Ascending aorta (tissue), 2 donors: ENCODE results near the gene SDS. TPM values are rescaled to one million over a fixed set of nuclear protein-coding genes. Genes with fewer than 3 reads are reported as not detected.

Experiments
- DNase-seq, 2 donors: peaks; one replicate each; pipeline ENCODE4 v3.0.0-alpha.2; 2019; ENCODE audit warnings: low spot score in 2 of 2
- H3K27ac ChIP-seq, 2 donors: fragments of 200-600 bp; sonication (generic); one replicate each; pipeline ENCODE4 v1.5.1; 2016 to 2017; ENCODE audit warnings: mild to moderate bottlenecking in 1 of 2
- H3K27me3 ChIP-seq: fragments of 200-600 bp; sonication (generic); one replicate; pipeline ENCODE4 v1.5.1; 2017
- H3K36me3 ChIP-seq, 2 donors: fragments of 200-600 bp; sonication (generic); one replicate each; pipeline ENCODE4 v1.5.1; 2016
- H3K4me1 ChIP-seq, 2 donors: fragments of 200-600 bp; sonication (generic); one replicate each; pipeline ENCODE4 v1.5.1; 2016 to 2017; ENCODE audit warnings: mild to moderate bottlenecking in 1 of 2
- H3K4me3 ChIP-seq, 2 donors: fragments of 200-600 bp; sonication (generic); one replicate each; pipeline ENCODE4 v1.5.1; 2016 to 2017; ENCODE audit warnings: mild to moderate bottlenecking in 1 of 2
- H3K9me3 ChIP-seq, 2 donors: fragments of 200-600 bp; sonication (generic); one replicate each; pipeline ENCODE4 v1.5.1; 2016
- CTCF ChIP-seq, 3 experiments: fragments of 200-600 bp in 2 of 3; fragments of 450-650 bp in 1 of 3; sonication (generic) in 2 of 3; IDR thresholded peaks; one replicate each; pipeline ENCODE4 v1.5.1; 2016 to 2019; ENCODE audit warnings: antibody characterized with exemption in 3 of 3, mild to moderate bottlenecking in 1 of 3, moderate library complexity in 1 of 3
- intact Hi-C: fragments of 100-400 bp; cut with DNase I; formaldehyde crosslinking; loops from one replicate; pipeline ENCODE4 v1.15.1; 2023
- total RNA-seq: library from RNA; depleted of rRNA; stranded (reverse); fragments of >200 nt; gene quantifications from one replicate; pipeline ENCODE4 v1.1.0, GENCODE V29; 2016

SDS gene
- total RNA-seq, 1 donor from 2014 or later, result 34.5 TPM

DNA sequence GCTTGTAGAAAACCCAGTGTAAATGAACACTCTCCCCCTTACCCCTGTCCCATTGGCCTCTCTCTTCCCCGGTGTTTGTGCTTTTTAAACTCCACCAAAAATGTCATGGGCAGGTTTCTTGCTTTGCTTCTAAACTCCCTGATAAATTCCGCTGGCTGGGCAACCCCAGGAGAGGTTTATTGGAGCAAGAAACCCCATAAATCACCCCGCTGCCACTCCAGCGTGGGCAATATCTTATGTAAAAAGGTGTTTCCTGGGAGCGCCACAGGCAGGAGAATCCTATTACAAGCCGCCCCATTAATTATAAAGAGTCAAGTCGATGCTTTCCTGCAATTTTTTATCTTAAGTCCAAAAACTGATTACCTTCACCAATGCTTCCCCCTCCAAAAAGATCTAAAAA lies 45.2 kb upstream of the SDS start:
- Histone ChIP-seq H3K27ac (no peak overlapping the region), H3K4me1 (no peaks in the 10 kb centered on the region), H3K4me3 (no peak overlapping the region), H3K27me3 (no peaks in the 10 kb centered on the region), H3K36me3 (no peaks in the 10 kb centered on the region), H3K9me3 (no peaks in the 10 kb centered on the region)
- DNase-seq, result no peak
- no peak for TF ChIP-seq CTCF (IDR thresholded peaks at IDR 0.05)
- intact Hi-C loops, result no loop called here

GRCh38 chr12:113445544-113446171 lies 42.0 kb upstream of the SDS start:
- intact Hi-C loops, result no loop called here
- no peaks in the 10 kb centered on the region for H3K4me1 ChIP-seq
- no peaks in the 10 kb centered on the region for H3K36me3 ChIP-seq
- no peaks in the 10 kb centered on the region for H3K9me3 ChIP-seq
- H3K27ac ChIP-seq, result no peak overlapping the region
- no peak for TF ChIP-seq CTCF (IDR thresholded peaks at IDR 0.05)
- H3K27me3 ChIP-seq, result no peaks in the 10 kb centered on the region
- DNase-seq, result no peak
- H3K4me3 ChIP-seq, result no peak overlapping the region

- DNase-seq, result no peak
- H3K27me3 ChIP-seq, result no peaks in the 10 kb centered on the region
- H3K27ac ChIP-seq, result no peak overlapping the region
- no peaks in the 10 kb centered on the region for H3K36me3 ChIP-seq
- no peaks in the 10 kb centered on the region for H3K4me1 ChIP-seq
- no peak overlapping the region for H3K4me3 ChIP-seq
- TF ChIP-seq CTCF (IDR thresholded peaks at IDR 0.05), result no peak
- no peaks in the 10 kb centered on the region for H3K9me3 ChIP-seq
- intact Hi-C loops, result no loop called here
Measured at GRCh38 chr12:113443030-113443539, 39.4 kb upstream of the SDS start.

GRCh38 chr12:113440947-113441782 lies 37.5 kb upstream of the SDS start:
- Histone ChIP-seq H3K9me3 (no peaks in the 10 kb centered on the region), H3K36me3 (no peaks in the 10 kb centered on the region), H3K27me3 (no peaks in the 10 kb centered on the region), H3K4me3 (no peak overlapping the region), H3K4me1 (no peaks in the 10 kb centered on the region), H3K27ac (no peak overlapping the region)
- intact Hi-C loops, result no loop called here
- no peak for TF ChIP-seq CTCF (IDR thresholded peaks at IDR 0.05)
- no peak for DNase-seq

DNA sequence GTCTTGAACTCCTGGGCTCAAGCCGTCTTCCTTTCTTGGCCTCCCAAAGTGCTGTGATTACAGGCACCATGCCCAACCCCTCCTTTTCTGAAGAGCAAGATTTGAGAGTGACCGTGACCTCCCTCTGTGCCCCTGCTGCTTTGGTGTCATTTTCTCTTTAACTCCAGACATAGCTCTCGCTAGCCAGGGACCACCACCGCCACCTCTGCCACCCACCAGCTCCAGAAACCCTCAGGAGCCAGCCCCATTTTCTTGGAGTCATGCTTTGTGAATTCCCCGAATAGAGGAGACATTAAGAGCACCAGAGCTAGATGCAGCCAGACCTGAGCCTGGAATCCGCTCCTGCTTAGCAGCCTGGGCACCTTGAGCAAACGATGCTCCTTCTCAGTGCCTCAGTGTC lies 36.6 kb upstream of the SDS start:
- no peak for TF ChIP-seq CTCF (IDR thresholded peaks at IDR 0.05)
- Histone ChIP-seq H3K36me3 (no peaks in the 10 kb centered on the region), H3K27me3 (no peaks in the 10 kb centered on the region), H3K4me3 (no peak overlapping the region), H3K27ac (no peak overlapping the region), H3K4me1 (no peaks in the 10 kb centered on the region), H3K9me3 (no peaks in the 10 kb centered on the region)
- intact Hi-C loops, result no loop called here
- no peak for DNase-seq
